ENCODE measurements around the gene INPP5A.

GRCh38 chr10:132503581-132504421, 33.8 kb upstream of the INPP5A start:
- no peak for TF ChIP-seq POLR2A (IDR thresholded peaks at IDR 0.05)
- TF ChIP-seq POLR2AphosphoS5 (IDR thresholded peaks at IDR 0.05), result no peak
- TF ChIP-seq, protein P1, sequence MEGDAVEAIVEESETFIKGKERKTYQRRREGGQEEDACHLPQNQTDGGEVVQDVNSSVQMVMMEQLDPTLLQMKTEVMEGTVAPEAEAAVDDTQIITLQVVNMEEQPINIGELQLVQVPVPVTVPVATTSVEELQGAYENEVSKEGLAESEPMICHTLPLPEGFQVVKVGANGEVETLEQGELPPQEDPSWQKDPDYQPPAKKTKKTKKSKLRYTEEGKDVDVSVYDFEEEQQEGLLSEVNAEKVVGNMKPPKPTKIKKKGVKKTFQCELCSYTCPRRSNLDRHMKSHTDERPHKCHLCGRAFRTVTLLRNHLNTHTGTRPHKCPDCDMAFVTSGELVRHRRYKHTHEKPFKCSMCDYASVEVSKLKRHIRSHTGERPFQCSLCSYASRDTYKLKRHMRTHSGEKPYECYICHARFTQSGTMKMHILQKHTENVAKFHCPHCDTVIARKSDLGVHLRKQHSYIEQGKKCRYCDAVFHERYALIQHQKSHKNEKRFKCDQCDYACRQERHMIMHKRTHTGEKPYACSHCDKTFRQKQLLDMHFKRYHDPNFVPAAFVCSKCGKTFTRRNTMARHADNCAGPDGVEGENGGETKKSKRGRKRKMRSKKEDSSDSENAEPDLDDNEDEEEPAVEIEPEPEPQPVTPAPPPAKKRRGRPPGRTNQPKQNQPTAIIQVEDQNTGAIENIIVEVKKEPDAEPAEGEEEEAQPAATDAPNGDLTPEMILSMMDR (IDR thresholded peaks at IDR 0.05), result no peak
- no peak for TF ChIP-seq EP300 (IDR thresholded peaks at IDR 0.05)

Measured in sigmoid colon (tissue), 4 donors.